Testis (tissue), 2 donors: ENCODE results near the gene SLC19A1.

ENCODE experiments used
- POLR2A ChIP-seq: fragments of 450-650 bp; IDR thresholded peaks from one replicate; pipeline ENCODE4 v1.6.1; 2017; ENCODE audit warnings: antibody characterized with exemption, mild to moderate bottlenecking, moderate library complexity
- TF ChIP-seq, protein P1 (sequence below), 3 experiments: fragments of 450-650 bp in 2 of 3; fragments of 200-600 bp in 1 of 3; sonication (generic) in 1 of 3; IDR thresholded peaks; one replicate each; pipeline ENCODE4 v1.5.1; 2016 to 2019; ENCODE audit warnings: antibody characterized with exemption in 3 of 3, mild to moderate bottlenecking in 2 of 3, moderate library complexity in 1 of 3

DNA sequence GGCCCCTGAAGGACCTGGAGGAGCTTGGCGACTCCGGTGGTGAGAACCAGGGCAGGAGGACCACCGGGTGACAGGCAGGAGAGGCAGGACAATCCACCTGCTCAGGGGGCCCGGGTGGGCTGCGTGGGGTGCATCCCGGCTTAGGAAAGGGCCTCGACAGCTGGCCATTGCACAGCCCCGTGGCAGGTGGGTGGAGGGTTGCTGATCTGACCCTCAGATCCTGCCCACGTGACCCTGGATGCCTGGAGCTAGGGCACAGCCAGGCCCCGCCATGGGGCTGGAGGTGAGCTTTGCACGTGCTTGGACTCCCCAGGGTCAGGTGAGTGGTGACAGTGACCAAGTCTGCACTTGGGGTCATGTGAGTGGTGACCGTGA, 35.5 kb upstream of the SLC19A1 start:
- TF ChIP-seq, protein P1, sequence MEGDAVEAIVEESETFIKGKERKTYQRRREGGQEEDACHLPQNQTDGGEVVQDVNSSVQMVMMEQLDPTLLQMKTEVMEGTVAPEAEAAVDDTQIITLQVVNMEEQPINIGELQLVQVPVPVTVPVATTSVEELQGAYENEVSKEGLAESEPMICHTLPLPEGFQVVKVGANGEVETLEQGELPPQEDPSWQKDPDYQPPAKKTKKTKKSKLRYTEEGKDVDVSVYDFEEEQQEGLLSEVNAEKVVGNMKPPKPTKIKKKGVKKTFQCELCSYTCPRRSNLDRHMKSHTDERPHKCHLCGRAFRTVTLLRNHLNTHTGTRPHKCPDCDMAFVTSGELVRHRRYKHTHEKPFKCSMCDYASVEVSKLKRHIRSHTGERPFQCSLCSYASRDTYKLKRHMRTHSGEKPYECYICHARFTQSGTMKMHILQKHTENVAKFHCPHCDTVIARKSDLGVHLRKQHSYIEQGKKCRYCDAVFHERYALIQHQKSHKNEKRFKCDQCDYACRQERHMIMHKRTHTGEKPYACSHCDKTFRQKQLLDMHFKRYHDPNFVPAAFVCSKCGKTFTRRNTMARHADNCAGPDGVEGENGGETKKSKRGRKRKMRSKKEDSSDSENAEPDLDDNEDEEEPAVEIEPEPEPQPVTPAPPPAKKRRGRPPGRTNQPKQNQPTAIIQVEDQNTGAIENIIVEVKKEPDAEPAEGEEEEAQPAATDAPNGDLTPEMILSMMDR (IDR thresholded peaks at IDR 0.05), result no peak
- no peak for TF ChIP-seq POLR2A
